ENCODE results near the gene AP5Z1.

The AP5Z1 gene

GRCh38 chr7:4745971-4746919 lies 29.2 kb upstream of the AP5Z1 start:
- H3K9me3 ChIP-seq (ENCODE audit: insufficient read depth, low read length, severe bottlenecking): no peaks in the 10 kb centered on the region
- H3K9ac ChIP-seq (ENCODE audit: low read depth, low read length): peak overlapping the region; percentile 60
- peak overlapping the region; percentile 26 to 55; a peak in 3 of 4 replicates for H3K4me3 ChIP-seq (ENCODE audit: low read depth in 1 of 2, low read length in 2 of 2)
- TF ChIP-seq EZH2 (IDR thresholded peaks at IDR 0.05; ENCODE audit: borderline replicate concordance, low read depth, low read length, severe bottlenecking): no peak
- TF ChIP-seq CTCF (IDR thresholded peaks at IDR 0.05; ENCODE audit: borderline replicate concordance, extremely low read depth, low read length, poor library complexity, severe bottlenecking): no peak
- DNase-seq (peak; percentile 49), ATAC-seq (ENCODE audit: insufficient read depth, low read depth) (peak; percentile 34)
- H3K4me1 ChIP-seq (ENCODE audit: insufficient read depth, low read length): peaks cover 52% of the 10 kb centered on the region
- no peaks in the 10 kb centered on the region for H3K27me3 ChIP-seq (ENCODE audit: insufficient read depth, low read length, poor library complexity)
- 0 out of 2 replicates have a peak overlapping the region, but pooled peaks have one; percentile 58 for H2AFZ ChIP-seq (ENCODE audit: low read depth, low read length)
- peaks cover 70% of the 10 kb centered on the region for H3K79me2 ChIP-seq (ENCODE audit: insufficient read depth, low read length)
- peak overlapping the region; percentile 77 for H3K4me2 ChIP-seq (ENCODE audit: insufficient read depth, low read length)
- peaks cover 54% of the 10 kb centered on the region for H3K36me3 ChIP-seq (ENCODE audit: insufficient read depth, low read length)
- peaks cover 39% of the 10 kb centered on the region for H4K20me1 ChIP-seq (ENCODE audit: insufficient read depth, low read length)
- H3K27ac ChIP-seq (ENCODE audit: low read length): peak overlapping the region; percentile 89

- Histone ChIP-seq H3K27ac (ENCODE audit: low read length) (peak overlapping the region; percentile 89), H3K4me3 (ENCODE audit: low read depth in 1 of 2, low read length in 2 of 2) (peak overlapping the region in 1 of 2 experiments; percentile 55; a peak in 1 of 4 replicates), H3K9me3 (ENCODE audit: insufficient read depth, low read length, severe bottlenecking) (no peaks in the 10 kb centered on the region), H3K4me1 (ENCODE audit: insufficient read depth, low read length) (peaks cover 52% of the 10 kb centered on the region), H3K79me2 (ENCODE audit: insufficient read depth, low read length) (peaks cover 72% of the 10 kb centered on the region), H2AFZ (ENCODE audit: low read depth, low read length) (no peak overlapping the region), H3K27me3 (ENCODE audit: insufficient read depth, low read length, poor library complexity) (no peaks in the 10 kb centered on the region), H3K9ac (ENCODE audit: low read depth, low read length) (peak overlapping the region; percentile 60), H4K20me1 (ENCODE audit: insufficient read depth, low read length) (peaks cover 41% of the 10 kb centered on the region), H3K4me2 (ENCODE audit: insufficient read depth, low read length) (peak overlapping the region; percentile 77), H3K36me3 (ENCODE audit: insufficient read depth, low read length) (peaks cover 54% of the 10 kb centered on the region)
- TF ChIP-seq CTCF (IDR thresholded peaks at IDR 0.05; ENCODE audit: borderline replicate concordance, extremely low read depth, low read length, poor library complexity, severe bottlenecking): no peak
- TF ChIP-seq EZH2 (IDR thresholded peaks at IDR 0.05; ENCODE audit: borderline replicate concordance, low read depth, low read length, severe bottlenecking): no peak
- no peak for DNase-seq
- ATAC-seq (ENCODE audit: insufficient read depth, low read depth): no peak
Measured at GRCh38 chr7:4747013-4747412, 28.4 kb upstream of the AP5Z1 start.

DNA sequence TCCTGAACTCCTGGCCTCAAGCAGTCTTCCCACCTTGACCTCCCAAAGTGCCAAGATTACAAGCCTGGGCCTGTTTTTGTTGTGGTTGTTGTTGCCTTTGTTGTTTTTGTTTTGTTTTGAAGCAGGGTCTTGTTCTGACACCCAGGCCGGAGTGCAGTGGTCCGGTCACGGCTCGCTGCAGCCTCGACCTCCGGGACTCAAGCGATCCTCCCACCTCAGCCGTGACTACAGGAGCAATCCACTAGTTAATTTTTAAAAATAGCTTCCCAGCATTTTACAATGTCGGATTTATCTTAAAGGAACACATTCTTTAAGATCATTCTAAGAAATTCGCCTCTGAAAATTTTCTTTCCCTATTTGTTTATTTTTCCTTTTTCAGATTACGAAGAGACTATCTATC lies 27.7 kb upstream of the AP5Z1 start:
- no peaks in the 10 kb centered on the region for H3K27me3 ChIP-seq (ENCODE audit: insufficient read depth, low read length, poor library complexity)
- H3K4me2 ChIP-seq (ENCODE audit: insufficient read depth, low read length): no peak overlapping the region
- no peak for DNase-seq
- no peak overlapping the region for H3K27ac ChIP-seq (ENCODE audit: low read length)
- H3K4me3 ChIP-seq (ENCODE audit: low read depth in 1 of 2, low read length in 2 of 2): no peak overlapping the region
- ATAC-seq (ENCODE audit: insufficient read depth, low read depth): no peak
- peaks cover 44% of the 10 kb centered on the region for H3K4me1 ChIP-seq (ENCODE audit: insufficient read depth, low read length)
- peaks cover 45% of the 10 kb centered on the region for H4K20me1 ChIP-seq (ENCODE audit: insufficient read depth, low read length)
- H3K79me2 ChIP-seq (ENCODE audit: insufficient read depth, low read length): peaks cover 72% of the 10 kb centered on the region
- no peak for TF ChIP-seq EZH2 (IDR thresholded peaks at IDR 0.05; ENCODE audit: borderline replicate concordance, low read depth, low read length, severe bottlenecking)
- TF ChIP-seq CTCF (IDR thresholded peaks at IDR 0.05; ENCODE audit: borderline replicate concordance, extremely low read depth, low read length, poor library complexity, severe bottlenecking): no peak
- H3K9ac ChIP-seq (ENCODE audit: low read depth, low read length): no peak overlapping the region
- peaks cover 54% of the 10 kb centered on the region for H3K36me3 ChIP-seq (ENCODE audit: insufficient read depth, low read length)
- no peak overlapping the region for H2AFZ ChIP-seq (ENCODE audit: low read depth, low read length)
- no peaks in the 10 kb centered on the region for H3K9me3 ChIP-seq (ENCODE audit: insufficient read depth, low read length, severe bottlenecking)

All from DND-41 (cell line).